RWPE1 (cell line): ENCODE results near the gene MORN5.
A peak's percentile ranks its signal among the peaks of the same experiment; 100 is the strongest.

Experiments
- CTCF ChIA-PET: fragments of 350-600 bp; sonication (Branson Sonifier 250); formaldehyde crosslinking; extraction: SDS; loops from one replicate; lab custom pipeline; 2021; lab: Yijun Ruan, JAX
- POLR2A ChIA-PET: fragments of 400-600 bp; formaldehyde crosslinking; extraction: SDS; loops from one replicate; lab custom pipeline; 2020; ENCODE audit warnings: antibody characterized with exemption; ENCODE audit not compliant: low non-redundant PET; lab: Yijun Ruan, JAX
- DNase-seq: peaks from one replicate; pipeline ENCODE4 v3.0.0; 2012; ENCODE audit warnings: low spot score
- H3K27ac ChIP-seq: fragments of 450-650 bp; 2 replicates; pipeline ENCODE4 v1.5.1; 2017
- CTCF ChIP-seq: fragments of 450-650 bp; conservative IDR thresholded peaks from 2 replicates; pipeline ENCODE4 v1.5.1; 2017; ENCODE audit warnings: low read depth, mild to moderate bottlenecking

Gene MORN5

GRCh38 chr9:122159026-122159924, at the start of gene MORN5, which contains the start of gene NDUFA8:
Gene MORN5 (plus strand): TSS chr9:122159908. CDS start chr9:122159973, 65 bp downstream.
Gene NDUFA8 (minus strand): TSS chr9:122159779. CDS start chr9:122159677, 102 bp downstream.
- no peak for TF ChIP-seq CTCF
- DNase-seq: peak; percentile 100
- peak within 1 kb of the TSS; percentile 72 for H3K27ac ChIP-seq
- POLR2A ChIA-PET: no interaction called here
- CTCF ChIA-PET: interaction anchor here (0.5 to 1.6 kb wide), 12 partner anchors 11 to 1385 kb away, joined by 3 to 6 read pairs (median 4); no protein-coding TSS in a partner anchor

- CTCF ChIA-PET: interaction anchor here (0.6 to 2.0 kb wide), 4 partner anchors 11 to 285 kb away, joined by 3 to 14 read pairs (median 4); no protein-coding TSS in a partner anchor
- no peak for TF ChIP-seq CTCF
Observed at GRCh38 chr9:122110100-122110833, 49.4 kb upstream of the MORN5 start.

GRCh38 chr9:122111413-122112085, 48.2 kb upstream of the MORN5 start:
- no peak for TF ChIP-seq CTCF
- POLR2A ChIA-PET: interaction anchor here (0.6 kb wide), 1 partner anchor 16 kb away, joined by 5 read pairs; no protein-coding TSS in a partner anchor
- CTCF ChIA-PET: interaction anchor here (2.0 kb wide), 1 partner anchor 12 kb away, joined by 14 read pairs; no protein-coding TSS in a partner anchor
- DNase-seq: no peak
- no peak overlapping the region for H3K27ac ChIP-seq

More at GRCh38 chr9:122110100-122110833, 49.4 kb upstream of the MORN5 start:
- DNase-seq: no peak
- H3K27ac ChIP-seq: no peak overlapping the region
- POLR2A ChIA-PET: no interaction called here

DNA sequence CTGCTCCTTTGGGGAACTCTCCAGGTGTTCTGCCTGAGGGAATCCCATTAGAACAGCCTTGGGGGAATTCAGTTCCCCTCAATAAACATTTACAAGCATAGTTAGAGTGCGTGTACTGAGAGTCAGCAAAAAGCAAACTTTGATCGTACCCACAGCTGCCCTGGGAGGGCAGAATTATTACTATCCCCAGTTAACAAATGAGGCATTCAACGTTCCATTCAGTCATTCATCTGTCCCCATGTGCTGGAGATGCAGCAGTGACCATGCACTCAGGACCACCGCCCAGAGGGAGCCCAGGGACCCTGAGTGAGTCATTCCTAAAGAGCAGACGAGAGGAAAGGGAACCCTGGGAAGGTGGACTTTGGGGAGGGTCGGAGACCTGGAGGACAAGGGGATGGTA, 47.5 kb upstream of the MORN5 start:
- no peak for TF ChIP-seq CTCF
- no peak overlapping the region for H3K27ac ChIP-seq
- no peak for DNase-seq
- ChIA-PET CTCF (interaction anchor here (1.4 kb wide), 1 partner anchor 14 kb away, joined by 7 read pairs; no protein-coding TSS in a partner anchor), POLR2A (no interaction called here)

DNA sequence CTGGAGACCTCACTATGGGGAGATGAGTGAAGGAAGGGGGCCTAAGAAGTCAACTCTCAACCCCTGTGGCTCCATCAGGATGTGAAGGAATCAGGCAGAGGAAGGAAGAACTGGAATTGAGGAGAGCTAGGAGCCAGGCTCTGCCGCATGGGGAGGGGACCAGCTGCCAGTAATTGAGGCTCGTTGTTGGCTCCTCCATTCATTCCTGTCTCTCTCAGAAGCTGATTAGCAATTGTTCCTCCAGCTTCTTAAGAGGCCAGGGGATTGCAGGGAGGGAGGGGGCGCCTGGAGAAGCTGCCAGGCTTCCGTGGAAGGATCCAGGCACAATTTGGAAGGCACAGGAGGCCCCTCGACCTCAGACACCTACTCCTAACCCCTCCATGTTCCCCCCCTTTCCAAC, 46.1 kb upstream of the MORN5 start:
- ChIA-PET POLR2A (no interaction called here), CTCF (interaction anchor here (0.8 to 1.4 kb wide), 2 partner anchors 15 to 46 kb away, joined by 3 to 7 read pairs; partner anchors contain the start of genes MORN5 and NDUFA8)
- no peak for TF ChIP-seq CTCF
- H3K27ac ChIP-seq: no peak overlapping the region
- DNase-seq: no peak
